AG09319 (cell line): Measurements from ENCODE around the gene GAK.

Experiments used
- DNase-seq: peaks from one replicate; pipeline ENCODE4 v3.0.0-alpha.2; 2010; ENCODE audit warnings: low read depth; ENCODE audit errors: extremely low read depth
- CTCF ChIP-seq: IDR thresholded peaks from 2 replicates; pipeline ENCODE4 v1.5.1; 2011; ENCODE audit warnings: low read depth, mild to moderate bottlenecking, inconsistent platforms, low read length, moderate library complexity

GAK gene

DNA sequence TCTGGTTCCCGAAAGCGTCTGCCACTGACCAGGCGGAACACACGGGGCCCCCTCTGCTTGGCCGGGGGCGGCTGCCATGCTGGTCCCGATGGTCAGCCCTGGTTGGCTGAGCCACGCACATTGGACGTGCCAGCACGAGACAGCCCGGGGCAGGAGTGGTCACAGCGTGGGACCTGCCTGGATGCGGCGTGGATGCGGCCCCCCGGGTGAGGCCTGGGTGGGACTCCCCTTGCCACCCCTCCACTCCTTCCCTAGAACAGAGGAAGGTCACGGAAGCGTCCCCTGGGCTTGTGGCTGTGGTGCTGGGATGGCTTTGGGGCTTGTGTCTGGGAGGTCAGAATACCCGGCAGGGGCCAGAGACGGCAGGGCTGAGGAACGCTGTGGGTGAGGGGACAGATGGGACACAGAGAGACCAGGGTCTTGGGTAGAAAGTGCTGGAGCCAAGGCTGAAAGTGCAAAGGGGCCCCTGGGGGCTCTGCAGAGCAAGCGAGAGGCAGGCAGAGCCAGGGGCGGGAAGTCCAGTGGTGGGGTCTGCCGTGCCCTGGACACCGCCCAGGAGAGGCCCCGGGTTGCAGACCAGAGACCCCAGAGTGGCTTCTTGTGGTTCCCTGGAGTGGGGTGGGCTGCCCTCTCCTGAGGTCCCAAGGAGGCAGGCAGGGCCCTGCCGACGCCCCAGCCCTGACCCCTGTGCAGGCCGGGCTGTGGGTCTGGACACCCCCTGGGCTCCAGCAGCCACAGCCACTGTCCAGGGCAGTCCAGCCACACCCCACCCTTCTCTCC, 97.6 kb downstream of the GAK start:
- no peak for DNase-seq
- TF ChIP-seq CTCF, result no peak

GRCh38 chr4:833731-834367, 98.3 kb downstream of the GAK start:
- no peak for DNase-seq
- no peak for TF ChIP-seq CTCF

DNA sequence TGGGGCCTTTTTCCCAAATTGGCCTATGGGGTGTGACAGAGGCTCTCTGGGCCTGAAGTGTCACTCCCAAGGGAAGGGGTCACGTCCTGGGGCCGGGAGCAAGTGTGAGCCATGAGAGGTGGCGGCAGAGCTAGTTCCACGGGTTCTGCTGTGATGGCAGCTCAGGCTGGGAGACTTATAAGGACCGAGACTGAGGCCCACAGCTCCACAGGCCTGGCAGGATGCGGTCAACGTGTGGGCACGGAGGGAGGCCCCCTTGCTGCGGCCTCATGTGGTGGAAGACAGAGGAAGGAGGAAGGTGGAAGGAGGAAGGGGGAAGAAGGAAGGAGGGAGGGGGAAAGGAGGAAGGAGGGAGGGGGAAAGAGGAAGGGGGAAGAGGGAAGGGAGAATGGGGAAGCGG, 99.0 kb downstream of the GAK start:
- no peak for DNase-seq
- no peak for TF ChIP-seq CTCF

DNA sequence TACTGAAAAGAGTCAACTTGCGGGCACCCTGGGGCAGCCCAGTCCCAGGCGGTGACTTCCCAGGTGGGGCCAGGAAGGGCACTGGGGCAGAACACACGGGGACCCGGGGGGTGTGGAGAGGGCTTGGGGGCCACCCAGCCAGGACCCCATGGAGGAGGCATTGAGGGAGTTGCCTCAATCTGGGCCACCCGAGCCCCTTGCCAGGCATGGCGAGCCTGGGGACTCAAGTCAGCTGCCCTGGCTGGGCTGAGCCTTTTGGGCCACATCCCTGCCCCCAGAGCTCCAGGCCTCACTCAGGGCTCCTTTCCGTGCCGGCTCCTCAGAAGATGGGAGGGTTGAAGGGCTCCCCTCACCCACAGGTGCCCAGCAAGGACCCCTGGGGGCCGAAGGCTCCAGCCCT, 99.6 kb downstream of the GAK start:
- no peak for DNase-seq
- TF ChIP-seq CTCF, result no peak

- no peak for TF ChIP-seq CTCF
- DNase-seq, result no peak
These were observed 100.0 kb downstream of the GAK start for GRCh38 chr4:832108-832507.

DNA sequence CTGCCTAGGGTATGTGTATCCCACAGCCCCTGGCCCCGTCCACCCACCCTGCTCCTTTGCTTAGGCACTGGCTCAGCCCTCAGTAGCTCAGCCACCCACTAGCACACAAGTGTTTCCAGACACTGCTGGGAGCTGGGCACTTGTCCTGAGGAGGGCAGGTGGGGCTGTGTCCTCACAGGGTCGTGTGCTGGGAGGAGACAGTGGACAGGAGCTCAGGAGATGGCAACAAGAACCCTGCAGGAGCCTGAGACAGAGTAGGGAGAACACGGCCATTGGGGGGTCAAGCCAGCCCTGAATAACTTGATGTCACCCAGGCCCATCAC, 100.7 kb downstream of the GAK start:
- no peak for TF ChIP-seq CTCF

DNA sequence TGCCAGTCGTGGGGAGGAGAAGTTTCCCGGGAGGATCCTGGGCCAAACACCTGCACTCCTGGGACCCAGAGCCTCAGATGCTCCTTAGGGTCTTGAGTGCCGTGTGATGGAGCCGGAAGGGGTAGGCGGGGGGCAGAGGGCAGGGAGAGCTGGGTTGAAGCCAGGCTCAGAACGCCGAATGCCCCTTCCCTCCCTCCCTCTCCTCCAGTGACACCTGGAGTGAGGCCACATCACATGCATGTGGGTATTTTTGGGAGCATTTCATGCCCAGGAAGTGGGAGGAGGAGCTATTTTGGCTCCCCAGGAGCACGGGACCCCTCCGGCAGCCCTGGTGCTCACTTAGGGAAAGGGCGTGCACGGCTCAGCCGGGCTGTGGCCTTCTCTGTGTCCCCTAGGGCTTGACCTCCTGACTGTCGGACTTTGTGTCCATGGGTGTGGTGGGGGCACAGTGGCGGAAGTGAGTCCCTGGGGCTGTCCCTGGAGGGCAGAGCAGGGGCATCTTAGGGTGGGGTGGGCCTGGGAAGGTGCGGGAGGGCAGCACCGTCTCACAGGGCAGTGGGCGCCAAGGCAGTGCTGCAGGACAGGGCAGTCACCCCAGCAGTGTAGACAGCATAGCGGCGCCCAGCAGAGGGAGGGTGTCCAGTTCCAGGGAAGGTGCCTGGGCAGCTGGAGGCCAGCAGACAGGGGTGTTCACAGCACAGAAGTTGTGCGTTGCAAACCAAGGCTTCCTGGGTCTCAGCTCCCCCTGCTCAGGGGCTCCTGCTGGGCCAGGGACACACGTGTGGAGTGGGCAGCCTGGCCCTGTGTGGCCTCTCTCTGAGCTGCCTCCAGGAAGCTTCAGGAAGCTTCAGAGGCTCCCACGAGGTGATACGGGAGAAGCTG, 101.3 kb downstream of the GAK start:
- DNase-seq, result no peak
- no peak for TF ChIP-seq CTCF

More for the DNA sequence above, 100.7 kb downstream of the GAK start:
- no peak for DNase-seq
